Muscle of back (tissue), 11 donors: ENCODE results near the gene FGFR3. TPM values are rescaled to one million over a fixed set of nuclear protein-coding genes. Genes with fewer than 3 reads are reported as not detected.
A peak's percentile ranks its signal among the peaks of the same experiment; 100 is the strongest.
"Not testable (repeated sequence)": the region's sequence is repeated elsewhere in the genome, so short reads cannot be mapped to it uniquely, and the experiment has no call there.

Experiments used
- DNase-seq, 3 donors: peaks; one replicate each; pipeline versions ENCODE4 v3.0.0 to v3.0.0-alpha.2; 2013
- polyA plus RNA-seq, 10 donors: library from polyadenylated mRNA; unstranded; fragments of 120-200 nt; gene quantifications; one replicate each; pipeline ENCODE4 v1.2.1, GENCODE V29; 2013; ENCODE audit not compliant: insufficient read length in 10 of 10

The FGFR3 gene
- polyA plus RNA-seq, 10 donors: 0.56 to 15.4 (median 1.2) TPM

DNA sequence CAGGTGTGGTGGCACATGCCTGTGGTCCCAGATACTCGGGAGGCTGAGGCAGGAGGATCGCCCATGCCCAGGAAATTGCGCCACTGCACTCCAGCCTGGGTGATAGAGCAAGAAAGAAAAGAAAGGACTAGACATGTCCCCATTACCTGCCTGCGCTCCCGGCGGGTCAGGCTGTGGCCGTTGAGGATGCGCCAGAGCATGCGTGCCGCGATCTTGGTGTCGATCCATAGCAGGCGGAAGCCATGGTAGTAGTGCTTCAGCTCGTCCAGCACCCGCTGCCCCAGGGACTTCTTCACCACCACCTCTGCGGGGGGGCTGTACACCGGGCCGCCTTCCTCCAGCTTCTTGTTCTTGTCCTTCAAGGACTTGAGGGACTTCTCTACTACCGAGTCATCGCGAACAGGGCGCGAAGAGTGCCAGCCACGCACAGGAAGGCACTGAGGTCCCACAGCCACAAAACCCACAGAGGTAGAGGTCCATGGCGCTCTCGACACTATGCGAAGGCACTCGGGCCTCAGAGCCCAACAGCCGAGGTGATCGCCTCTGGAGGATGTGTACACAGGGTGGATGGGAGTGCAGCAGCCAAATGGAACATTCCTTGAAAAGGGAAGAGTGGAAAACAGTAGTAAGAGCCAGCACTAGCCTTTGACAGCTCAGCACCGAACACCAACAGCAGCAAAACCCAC is 48.3 kb downstream of the FGFR3 start:
- peak in 1 of 3 donors; percentile 22 for DNase-seq

DNA sequence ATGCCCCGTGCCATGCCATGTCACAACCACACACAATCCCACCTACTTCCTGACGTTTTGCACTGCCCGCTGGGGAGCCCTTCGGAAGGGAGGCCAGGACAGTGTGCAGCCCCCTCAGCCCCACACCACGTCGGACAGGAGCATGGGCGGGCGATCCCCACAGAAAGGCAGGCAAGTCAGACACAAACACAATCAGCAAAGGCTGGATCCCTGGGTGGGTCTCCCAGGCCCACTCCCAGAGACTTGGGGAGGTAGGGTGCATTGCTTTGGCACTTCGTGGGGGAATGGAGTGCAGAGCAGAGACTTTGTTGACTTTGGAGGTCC is 48.8 kb downstream of the FGFR3 start:
- no peak for DNase-seq

DNA sequence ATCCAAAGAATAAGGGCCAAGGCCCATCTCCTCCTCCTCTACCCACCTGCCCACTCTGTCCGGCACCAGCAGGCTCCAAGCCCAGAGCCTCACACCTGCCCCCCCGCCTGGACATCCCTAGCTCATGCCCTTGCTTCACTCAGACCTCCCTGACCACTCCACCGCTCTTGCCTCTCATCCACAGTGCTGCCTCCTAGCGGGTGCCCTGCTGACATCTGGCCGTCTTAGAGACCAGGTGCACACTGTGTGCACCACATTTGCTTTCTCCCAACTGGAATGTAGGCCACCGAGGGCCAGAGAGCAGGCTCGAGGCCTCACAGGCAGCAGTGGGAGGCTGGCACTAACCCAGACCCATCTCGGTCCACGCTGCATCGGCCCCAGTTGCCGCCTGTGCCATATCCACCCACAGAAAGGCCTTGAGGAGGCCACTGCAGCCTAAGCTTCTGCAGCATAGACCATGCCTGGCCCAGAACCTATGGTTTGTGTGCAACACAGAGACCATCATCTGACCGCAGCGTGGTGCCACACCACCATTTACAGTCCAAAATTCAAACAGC is 49.3 kb downstream of the FGFR3 start:
- no peak for DNase-seq

DNA sequence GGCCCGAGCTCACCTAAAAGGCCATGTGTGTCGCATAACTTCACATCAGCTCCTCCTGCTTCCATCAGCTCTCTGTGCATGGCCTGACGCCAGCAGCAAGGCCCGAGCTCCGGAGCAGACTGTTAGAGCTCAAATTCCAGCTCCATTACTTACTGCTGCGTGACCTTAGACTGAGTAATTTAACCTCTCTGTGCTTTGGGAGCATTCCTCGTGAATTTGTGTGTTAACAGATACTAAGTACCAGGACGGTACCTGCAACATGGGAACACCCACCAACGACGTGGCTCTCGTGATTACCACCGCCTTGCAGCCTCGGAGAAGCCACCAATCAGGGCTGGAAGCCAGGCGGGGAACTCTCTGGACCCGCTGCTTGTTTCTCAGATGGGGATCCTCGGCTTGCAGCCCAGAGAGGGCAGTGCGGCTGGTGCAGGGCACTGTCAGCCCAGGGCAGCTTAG is 49.9 kb downstream of the FGFR3 start:
- peak in 1 of 3 donors; percentile 41 for DNase-seq

DNA sequence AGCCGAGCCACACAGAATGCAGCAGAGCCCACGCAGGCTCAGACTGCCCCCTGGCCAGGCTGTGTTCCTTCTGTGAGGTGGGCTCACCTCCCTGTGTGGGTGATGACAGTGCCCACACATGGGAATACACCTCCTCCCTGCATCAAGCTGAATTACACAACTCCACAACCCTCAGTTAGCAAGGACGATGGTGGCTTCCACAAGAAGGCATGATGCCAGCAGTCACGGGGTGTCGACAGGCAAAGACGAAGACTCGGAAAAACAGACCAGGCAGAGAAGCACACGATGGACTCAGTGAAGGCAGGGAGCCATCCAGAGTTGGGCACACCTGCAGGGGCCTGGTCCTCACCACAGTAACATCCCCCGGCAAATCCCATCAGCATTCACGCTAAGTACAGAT is 50.8 kb downstream of the FGFR3 start:
- DNase-seq: no peak

DNA sequence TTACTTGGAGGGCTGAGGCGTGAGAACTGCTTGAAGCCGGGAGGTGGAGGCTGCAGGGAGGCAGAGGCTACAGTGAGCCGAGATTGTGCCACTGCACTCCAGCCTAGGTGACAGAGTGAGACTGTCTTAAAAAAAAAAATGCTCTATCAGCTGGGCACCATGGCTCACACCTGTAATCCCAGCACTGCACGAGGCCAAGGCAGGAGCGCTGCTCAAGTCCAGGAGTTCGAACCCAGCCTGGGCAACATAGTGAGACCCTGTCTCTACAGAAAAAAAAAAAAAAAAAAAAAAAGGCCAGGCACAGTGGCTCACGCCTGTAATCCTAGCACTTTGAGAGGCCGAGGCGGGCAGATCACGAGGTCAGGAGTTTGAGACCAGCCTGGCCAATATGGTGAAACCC is 51.5 kb downstream of the FGFR3 start:
- DNase-seq: not testable (repeated sequence)

DNA sequence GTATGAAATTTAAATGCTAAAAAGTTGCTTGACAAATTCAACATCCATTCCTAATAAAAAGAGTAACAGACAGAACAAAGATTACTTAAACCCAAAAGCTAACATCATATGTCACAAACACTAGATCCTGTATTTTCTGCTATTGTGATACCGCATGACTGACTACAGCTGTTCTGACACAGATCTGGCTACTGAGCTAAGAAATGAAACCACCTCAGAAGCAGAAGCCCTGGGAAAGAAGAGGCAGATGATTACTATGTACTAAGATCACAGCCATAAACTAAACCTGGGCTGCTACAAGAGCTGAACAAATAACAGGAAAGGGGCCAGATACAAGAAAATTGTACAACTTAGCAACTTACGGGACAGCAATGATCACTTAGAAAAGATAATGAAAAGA is 53.5 kb downstream of the FGFR3 start:
- no peak for DNase-seq

DNA sequence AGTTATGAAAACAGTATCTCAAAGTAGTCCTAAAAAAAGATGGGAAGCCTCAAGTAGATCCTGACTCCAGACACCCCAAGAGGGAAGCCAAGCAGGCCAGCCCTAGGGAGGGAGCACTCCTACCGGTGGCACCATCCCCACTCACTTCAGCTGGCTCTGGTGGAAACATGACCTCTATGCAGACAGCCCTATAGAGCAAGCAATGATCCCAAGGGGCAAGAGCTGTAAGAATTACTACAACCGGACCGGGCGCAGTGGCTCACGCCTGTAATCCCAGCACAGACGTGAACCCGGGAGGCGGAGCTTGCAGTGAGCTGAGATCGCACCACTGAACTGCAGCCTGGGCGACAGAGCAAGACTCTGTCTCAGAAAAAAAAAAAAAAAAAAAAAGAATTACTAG is 57.2 kb downstream of the FGFR3 start:
- no peak for DNase-seq

DNA sequence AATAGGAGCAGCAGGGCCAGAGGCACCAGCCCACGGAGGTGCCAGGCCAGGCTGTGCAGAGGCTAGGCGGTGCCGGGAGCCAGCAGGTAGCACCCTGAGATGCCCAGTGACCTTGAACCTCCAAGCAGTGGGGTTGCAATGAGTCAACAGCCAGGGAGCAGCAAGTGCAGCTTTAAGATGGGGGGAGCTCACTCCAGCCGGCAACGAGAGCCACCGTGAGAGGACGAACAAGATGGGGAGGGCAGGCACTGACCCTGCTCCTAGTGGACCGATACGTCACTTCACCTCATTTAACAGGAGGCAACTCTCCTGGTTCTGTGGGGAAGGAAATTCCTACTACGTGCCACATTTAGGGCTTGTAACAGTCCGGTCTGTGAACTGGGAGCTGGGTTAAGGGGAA is 58.1 kb downstream of the FGFR3 start:
- no peak for DNase-seq

DNA sequence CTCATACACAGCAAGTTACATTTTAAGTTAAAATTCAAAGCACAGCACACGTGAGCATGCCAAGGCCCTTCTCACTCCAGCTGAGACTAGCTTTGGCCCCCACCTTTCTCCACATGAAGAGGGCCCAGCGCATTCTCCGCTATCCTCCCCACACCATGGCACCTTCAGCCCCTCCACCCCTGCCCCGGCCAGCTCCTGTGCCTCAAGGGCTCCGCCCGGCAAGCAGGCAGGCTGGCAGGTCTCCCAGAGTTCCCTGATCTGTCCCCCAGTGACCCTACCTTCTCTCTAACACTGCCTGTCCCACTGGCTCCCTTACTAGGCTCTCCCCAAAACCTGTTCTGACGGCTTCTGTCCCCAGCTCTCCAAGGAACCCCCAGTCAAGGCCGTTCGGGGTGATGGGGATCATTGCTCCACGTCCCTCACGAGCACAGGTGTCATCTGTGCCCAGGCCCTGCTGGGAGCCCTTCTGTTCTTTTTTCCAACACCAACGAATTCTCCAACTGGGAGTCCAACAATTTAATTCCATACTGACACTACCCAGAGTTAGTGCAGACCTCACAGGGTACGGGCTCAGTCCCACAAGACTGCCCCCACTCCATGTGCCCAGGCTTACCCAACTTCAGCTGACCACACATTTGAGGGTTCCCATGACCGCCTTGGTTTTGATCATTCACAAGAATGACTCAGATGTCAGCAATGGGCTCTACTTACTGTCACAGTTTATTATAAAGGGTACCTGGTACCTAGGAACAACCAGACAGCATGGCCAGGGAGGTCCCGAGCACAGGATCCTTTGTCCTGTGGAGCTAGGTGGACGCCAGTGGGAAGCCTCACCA is 58.7 kb downstream of the FGFR3 start:
- no peak for DNase-seq

DNA sequence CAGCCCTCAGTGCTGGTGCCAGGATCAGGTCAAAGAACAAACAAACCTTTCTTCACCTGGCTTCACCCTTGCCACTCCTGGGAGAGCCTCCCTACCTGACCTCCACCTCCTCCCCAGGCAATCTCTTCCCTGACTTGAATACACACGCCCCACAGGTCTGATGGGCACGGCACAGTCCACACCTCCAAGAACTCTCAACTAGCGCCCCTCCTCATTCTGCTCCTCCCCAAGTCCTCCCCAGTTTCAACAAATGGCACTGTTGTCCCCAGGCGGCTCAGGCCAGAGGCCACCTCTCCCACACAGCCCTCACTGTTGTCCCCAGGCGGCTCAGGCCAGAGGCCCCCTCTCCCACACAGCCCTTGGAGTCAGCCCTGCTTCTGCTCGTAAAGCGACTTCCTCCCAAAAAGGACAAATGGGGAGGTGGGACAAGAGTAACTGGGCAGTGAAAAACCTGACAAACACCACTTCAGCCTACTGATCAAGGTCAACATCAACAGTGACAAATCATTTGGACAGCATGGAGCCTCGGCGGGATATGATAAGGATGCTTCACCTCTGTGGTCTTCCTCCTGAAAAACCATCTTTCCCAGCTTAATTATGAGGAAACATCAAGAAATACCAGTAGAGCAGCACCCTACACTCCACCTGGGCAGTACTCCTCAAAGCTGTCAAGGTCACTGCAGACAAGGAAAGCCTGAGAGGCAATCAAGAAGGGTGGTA is 60.0 kb downstream of the FGFR3 start:
- DNase-seq: no peak

DNA sequence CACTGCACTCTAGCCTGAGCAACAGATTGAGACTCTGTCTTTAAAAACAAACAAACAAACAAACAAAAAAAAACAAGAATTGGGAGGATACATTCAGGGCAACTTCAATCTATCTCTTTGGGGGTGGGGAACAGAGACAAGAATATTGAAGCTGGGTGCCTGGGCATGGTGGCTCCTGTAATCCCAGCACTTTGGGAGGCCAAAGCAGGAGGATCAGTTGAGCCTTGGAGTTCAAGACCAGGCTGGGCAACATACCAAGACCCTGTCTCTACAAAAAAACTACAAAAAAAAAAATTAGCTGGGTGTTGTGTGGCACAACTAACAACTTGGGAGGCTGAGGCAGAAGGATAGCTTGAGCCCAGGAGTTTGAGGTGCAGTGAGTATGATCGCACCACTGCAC is 61.7 kb downstream of the FGFR3 start:
- no peak for DNase-seq

DNA sequence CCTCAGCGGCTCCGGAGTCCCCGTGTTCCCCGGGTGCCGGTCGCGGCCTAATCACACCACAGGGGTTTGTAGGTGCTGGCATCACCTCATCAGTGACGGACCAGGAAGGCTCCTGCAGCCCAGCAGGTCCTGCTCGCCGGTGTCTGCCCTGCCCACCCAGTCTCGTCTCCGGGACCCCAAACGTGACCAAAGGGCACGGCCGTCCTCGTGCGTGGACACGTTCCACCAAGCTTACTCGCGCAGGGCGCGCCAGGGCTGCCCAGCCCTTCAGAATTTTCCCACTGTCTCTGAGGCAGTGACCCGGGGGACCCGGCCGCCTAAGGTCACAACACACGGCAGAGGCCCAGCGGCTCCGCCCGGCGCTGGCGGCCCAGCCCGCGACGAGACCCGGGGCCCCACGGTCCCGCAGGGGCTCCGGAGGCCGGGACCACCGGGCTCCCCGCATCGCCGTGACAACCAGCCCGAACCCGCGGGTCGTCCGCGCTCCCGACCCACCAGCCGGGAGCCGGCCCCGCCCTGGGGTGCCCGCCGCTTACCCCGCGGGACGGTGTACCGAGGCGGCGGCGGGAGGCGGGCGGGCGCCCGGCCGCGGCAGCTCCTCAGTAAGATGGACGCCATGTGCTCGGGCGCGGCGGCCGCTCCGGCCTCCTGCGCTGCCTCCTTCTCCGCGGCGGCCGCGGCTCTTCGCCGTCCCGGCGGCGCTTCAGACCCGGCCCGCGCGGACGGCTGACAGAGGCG is 62.4 kb downstream of the FGFR3 start:
- peak in 2 of 3 donors; percentile 22 to 51 for DNase-seq

DNA sequence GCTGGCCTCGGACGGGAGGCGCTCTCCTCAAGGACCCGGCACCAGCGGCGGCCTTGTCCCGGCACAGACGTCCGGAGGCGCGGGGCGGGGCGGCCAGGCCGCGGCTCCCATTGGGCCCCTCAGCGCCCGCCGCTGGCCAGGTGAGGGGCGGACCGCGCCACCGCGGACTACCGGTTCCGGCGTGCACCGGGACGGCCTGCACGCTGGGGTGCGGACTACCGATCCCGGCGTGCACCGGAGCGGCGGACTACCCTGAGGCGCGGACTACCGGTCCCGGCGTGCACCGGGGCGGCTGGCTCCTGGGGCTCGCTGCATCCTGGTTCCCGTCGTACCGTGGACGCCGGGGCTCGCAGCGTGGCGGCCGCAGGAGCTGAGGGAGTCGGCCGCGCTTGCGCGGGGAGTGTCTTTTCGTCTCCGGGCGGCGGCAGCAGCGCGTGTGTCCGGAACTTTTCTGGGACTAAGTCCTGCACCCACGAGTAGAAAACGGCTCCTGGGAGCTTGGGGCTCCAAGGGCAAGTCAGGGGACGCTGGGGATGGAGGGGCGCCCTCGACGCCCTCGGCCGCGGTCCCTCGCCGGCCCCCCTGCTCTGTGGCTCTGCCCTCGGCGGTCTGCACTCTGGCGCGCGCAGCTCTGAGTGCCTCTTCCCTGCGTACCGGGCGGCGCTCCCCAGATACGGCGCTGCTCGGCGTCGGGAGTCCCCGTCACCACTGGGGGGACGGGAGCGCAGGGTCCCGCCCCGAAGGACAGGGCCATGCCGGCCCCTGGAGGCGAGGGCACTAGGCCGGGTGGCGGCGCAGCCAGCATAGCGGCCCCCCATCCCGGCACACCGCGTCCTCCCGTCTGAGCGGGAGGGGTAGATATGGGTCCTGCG is 63.2 kb downstream of the FGFR3 start, which contains the start of gene LETM1:
LETM1 (minus strand) TSS at position 86 of the 872 bp plus-strand sequence. CDS start 206 bp downstream, outside the sequence.
- DNase-seq: peak; percentile 94 to 98 (median 95)

DNA sequence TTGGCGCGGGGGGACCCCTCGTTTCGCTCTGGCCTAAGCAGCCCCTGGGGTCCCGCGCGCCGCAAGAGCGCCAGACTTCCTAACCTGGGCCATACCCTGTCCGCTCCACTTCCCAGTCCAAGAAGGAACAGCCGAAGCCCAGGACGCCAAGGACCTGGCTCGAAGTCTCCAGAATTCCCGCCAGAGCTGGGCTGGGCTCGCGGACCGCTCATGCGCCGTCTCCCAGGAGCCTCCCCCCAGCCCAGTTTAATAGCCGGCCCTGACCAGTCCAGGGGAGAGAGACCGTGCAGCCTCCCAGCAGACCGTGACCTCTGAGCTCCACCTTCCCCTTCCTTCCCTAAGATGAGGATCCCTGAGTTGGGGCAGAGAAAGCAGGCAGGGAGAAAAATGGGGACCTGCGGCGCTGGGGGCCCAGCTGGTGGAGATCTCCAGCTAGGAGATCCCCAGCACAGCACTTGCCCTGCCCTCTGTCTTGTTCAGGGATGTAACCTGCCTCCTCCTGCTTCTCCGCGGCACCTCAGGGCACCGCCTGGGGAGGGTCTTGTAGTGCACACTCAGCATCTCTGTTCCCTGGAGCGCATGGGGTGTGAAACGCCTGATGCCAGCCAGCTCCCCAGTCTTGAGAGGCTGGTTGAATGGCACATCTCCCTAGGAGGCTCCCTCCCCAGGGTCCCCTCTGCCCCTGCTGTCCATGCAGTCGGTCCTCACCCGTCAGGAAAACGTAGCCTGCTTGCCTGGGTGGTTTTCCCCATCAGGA is 64.0 kb downstream of the FGFR3 start:
- DNase-seq: peak in 2 of 3 donors; percentile 23 to 59

DNA sequence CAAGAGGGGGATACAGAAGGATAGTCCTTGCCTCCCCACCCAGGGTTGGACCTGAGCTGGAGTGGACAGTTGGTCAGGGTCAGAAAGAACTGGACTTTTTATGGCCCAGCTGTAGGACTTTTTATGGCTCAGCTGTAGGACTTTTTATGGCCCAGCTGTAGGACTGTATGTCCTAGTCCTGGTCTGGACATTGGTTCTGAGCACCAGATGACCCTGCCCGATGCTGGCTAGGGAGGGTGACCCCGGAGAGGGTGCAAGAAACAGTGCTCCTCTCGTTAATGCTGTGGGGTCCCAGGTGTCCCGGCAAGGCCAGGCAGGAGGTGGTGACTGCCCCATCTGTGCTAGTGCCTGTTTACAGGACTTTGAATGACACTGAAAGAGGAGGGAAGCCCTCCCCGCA is 64.8 kb downstream of the FGFR3 start:
- no peak for DNase-seq
